ENCODE data around the gene CBLIF.
"Not testable (repeated sequence)": the region's sequence is repeated elsewhere in the genome, so short reads cannot be mapped to it uniquely, and the experiment has no call there.

CBLIF gene

GRCh38 chr11:59791639-59792038, 53.7 kb downstream of the CBLIF start:
- no peak for DNase-seq

GRCh38 chr11:59787816-59788215, 57.5 kb downstream of the CBLIF start:
- DNase-seq = no peak

- no peak for DNase-seq
Observed at GRCh38 chr11:59787255-59787588, 58.1 kb downstream of the CBLIF start.

GRCh38 chr11:59785818-59786217, 59.5 kb downstream of the CBLIF start:
- no peak for DNase-seq

GRCh38 chr11:59784441-59784840, 60.9 kb downstream of the CBLIF start:
- not testable (repeated sequence) for DNase-seq

GRCh38 chr11:59783632-59784090, 61.6 kb downstream of the CBLIF start:
- no peak for DNase-seq

GRCh38 chr11:59782080-59782479, 63.2 kb downstream of the CBLIF start:
- DNase-seq = no peak

- DNase-seq = no peak
Observed at GRCh38 chr11:59779487-59779886, 65.8 kb downstream of the CBLIF start.
